ENCODE measurements around the gene SNIP1.
"Not testable (repeated sequence)": the region's sequence is repeated elsewhere in the genome, so short reads cannot be mapped to it uniquely, and the experiment has no call there.

DNA sequence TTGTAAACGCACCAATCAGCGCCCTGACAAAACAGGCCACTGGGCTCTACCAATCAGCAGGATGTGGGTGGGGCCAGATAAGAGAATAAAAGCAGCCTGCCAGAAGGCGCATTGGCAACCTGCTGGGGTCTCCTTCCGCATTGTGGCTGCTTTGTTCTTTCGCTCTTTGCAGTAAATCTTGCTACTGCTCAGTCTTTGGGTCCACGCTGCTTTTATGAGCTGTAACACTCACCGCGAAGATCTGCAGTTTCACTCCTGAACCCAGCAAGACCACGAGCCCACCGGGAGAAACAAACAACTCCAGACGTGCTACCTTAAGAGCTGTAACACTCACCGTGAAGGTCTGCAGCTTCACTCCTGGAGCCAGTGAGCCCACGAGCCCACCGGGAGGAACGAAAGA is 35.2 kb downstream of the SNIP1 start:
- TF ChIP-seq, protein P1, sequence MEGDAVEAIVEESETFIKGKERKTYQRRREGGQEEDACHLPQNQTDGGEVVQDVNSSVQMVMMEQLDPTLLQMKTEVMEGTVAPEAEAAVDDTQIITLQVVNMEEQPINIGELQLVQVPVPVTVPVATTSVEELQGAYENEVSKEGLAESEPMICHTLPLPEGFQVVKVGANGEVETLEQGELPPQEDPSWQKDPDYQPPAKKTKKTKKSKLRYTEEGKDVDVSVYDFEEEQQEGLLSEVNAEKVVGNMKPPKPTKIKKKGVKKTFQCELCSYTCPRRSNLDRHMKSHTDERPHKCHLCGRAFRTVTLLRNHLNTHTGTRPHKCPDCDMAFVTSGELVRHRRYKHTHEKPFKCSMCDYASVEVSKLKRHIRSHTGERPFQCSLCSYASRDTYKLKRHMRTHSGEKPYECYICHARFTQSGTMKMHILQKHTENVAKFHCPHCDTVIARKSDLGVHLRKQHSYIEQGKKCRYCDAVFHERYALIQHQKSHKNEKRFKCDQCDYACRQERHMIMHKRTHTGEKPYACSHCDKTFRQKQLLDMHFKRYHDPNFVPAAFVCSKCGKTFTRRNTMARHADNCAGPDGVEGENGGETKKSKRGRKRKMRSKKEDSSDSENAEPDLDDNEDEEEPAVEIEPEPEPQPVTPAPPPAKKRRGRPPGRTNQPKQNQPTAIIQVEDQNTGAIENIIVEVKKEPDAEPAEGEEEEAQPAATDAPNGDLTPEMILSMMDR (conservative IDR thresholded peaks at IDR 0.05; ENCODE audit: low read depth, low read length): not testable (repeated sequence)
- TF ChIP-seq EZH2 (IDR thresholded peaks at IDR 0.05; ENCODE audit: borderline replicate concordance, low read depth, low read length, poor library complexity, severe bottlenecking): not testable (repeated sequence)

Data from A673 (cell line).